Gastroesophageal sphincter (tissue), 3 donors: ENCODE results near the gene SNX24.
"Not testable (repeated sequence)": the region's sequence is repeated elsewhere in the genome, so short reads cannot be mapped to it uniquely, and the experiment has no call there.

Source experiments
- CTCF ChIP-seq, 4 experiments: fragments of 200-600 bp in 2 of 4; fragments of 450-650 bp in 2 of 4; sonication (generic) in 1 of 4; IDR thresholded peaks; one replicate each; pipeline ENCODE4 v1.5.1; 2017 to 2019; ENCODE audit warnings: antibody characterized with exemption in 4 of 4, mild to moderate bottlenecking in 2 of 4, moderate library complexity in 2 of 4
- EP300 ChIP-seq: sonication (generic); formaldehyde crosslinking; IDR thresholded peaks from one replicate; pipeline ENCODE4 v1.6.1; 2017; ENCODE audit warnings: antibody characterized with exemption, mild to moderate bottlenecking
- POLR2A ChIP-seq, 2 donors: fragments of 450-650 bp; IDR thresholded peaks; one replicate each; pipeline ENCODE4 v1.6.1; 2017; ENCODE audit warnings: antibody characterized with exemption in 2 of 2, mild to moderate bottlenecking in 2 of 2, moderate library complexity in 1 of 2
- POLR2AphosphoS5 ChIP-seq: sonication (generic); formaldehyde crosslinking; IDR thresholded peaks from one replicate; pipeline ENCODE4 v1.6.1; 2017; ENCODE audit warnings: antibody characterized with exemption

- not testable (repeated sequence) for TF ChIP-seq CTCF (IDR thresholded peaks at IDR 0.05); EP300; POLR2AphosphoS5; POLR2A (IDR thresholded peaks at IDR 0.05)
Observed at GRCh38 chr5:122968056-122968455, 122.6 kb downstream of the SNX24 start.
